GM19452 (cell line): ENCODE results near the gene HIRA.

ENCODE experiments used
- ATAC-seq: cut with Tn5 transposase; IDR thresholded peaks from one replicate; pipeline ENCODE4 v1.9.1; 2021; ENCODE audit not compliant: unreplicated experiment

HIRA gene

DNA sequence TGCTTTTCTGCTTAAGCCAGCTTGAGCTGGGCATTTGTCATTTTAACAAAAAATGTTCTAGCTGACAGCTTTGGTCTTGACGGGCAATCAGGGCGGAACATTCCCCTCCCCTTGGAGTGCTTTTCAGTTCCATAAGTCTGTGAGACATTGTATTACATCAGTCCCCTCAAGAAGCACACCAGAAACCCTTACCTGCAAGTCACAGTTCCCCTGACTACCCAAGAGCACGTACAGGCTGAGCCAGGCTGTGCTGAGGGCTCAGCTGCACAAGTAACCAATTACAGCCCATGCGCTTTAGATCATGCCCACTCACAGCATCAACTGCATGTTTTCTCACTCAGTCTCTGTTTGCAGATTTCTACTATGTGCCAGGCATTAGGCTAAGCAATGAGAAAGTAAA, 19.1 kb downstream of the HIRA start:
- ATAC-seq, result no peak

GRCh38 chr22:19411690-19412045, 19.9 kb downstream of the HIRA start:
- ATAC-seq, result no peak

- ATAC-seq, result no peak
Observed at GRCh38 chr22:19410941-19411689, 20.4 kb downstream of the HIRA start.

DNA sequence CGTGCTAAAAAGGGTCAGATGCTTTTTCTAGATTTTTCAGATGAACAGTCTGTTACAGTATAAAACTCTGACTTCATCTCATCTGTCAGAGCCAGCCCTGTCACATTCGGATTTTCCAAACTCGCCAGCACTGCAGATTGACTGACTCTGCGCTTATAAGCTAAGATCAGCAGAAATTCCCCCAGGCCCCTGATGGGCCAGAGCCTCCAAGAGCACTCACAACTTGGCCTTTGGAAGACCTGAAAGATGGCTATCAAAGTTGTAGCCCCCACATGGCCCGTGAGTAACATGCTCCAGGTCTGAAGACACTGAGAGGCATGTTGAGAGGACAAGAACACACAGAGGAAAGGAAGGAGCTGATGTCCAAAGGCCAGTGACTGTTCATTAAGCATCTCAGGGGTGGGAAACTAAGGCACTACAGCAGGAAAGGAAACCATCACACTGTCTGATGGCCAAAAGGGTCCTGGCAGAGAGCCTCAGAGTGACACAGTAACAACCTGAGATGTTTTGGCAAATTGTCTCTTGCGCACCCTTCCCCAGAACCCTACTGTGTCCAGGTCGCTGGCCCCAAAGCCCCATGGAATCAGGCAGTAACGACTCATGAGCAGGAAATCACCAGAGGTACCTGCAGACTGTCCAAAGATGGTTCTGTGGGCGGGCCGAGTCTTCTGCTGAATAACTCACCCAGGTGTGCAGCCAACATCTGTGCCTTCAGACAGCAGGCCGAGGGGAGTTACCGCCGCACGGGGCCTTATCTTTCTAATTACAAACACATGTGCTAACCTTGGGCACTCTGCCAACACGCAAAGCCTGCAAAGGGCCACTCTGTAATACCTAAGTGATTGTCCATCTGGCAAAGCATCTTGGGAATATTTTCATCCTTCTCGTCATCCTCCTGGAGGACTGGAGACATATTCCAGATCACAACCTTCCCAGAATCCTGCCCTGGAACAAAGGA, 23.6 kb downstream of the HIRA start:
- no peak for ATAC-seq

DNA sequence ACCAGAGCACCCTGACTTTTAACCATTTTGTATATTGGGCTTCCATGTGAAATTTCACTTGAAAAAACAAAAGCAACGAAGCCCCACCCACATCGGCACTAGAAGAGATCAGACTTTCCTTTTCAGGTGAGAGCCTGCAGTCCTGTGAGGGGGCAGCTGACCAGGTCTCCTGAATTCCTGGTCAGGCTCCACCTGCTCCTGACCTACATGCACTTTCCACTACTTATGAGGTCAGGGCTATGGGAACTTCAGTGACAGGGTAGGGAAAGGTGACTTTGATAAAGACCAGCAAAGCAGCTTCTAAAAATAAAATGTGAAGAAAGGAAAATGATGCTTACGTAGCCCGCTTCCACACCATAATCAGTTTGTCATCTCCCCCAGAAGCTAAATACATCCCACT, 24.7 kb downstream of the HIRA start:
- ATAC-seq, result no peak

DNA sequence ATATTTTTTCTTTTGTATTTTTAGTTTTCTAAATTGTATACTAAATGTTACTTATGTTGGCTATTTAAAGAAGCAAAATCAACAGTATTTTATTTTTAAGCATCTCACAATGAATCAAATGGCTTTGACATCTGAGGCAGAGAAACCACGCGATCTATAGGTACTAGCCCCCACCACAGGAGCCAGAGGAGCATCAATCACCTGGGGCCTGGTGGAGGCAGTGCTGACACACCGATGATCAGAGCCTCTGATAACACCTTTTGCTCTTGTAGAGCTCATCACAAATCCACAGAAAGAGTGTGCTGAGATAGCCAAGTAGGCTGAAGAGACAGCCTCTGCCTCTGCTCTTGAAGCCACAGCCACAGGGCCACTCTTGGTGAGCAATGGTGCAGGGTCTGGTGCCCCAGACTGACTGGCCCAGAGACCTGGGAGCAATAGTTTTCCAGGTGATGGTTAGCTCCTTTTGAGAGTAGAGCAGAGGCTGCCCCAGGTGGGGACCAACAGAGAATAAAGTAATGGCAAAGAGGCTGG, 25.2 kb downstream of the HIRA start:
- ATAC-seq, result no peak

GRCh38 chr22:19405652-19406051, 25.9 kb downstream of the HIRA start:
- ATAC-seq, result no peak

DNA sequence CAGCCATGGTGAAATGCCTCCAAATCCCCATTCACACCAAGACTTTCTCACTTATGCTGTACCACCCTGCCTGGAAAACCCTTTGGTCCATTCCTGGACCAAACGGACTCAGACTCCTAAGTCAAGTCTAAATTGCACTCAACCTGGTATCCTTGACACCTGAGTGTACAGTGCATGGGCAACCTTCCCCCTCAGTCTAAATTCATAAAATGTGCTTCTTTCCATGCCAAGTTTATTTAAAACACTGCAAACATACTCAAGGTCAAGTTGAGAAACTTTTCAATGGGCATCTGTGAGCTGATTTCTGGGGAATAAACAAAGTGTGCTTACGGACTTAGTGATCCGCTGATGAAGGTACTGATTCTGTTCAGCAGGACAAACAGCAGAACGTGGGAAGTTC, 26.4 kb downstream of the HIRA start:
- ATAC-seq, result no peak

DNA sequence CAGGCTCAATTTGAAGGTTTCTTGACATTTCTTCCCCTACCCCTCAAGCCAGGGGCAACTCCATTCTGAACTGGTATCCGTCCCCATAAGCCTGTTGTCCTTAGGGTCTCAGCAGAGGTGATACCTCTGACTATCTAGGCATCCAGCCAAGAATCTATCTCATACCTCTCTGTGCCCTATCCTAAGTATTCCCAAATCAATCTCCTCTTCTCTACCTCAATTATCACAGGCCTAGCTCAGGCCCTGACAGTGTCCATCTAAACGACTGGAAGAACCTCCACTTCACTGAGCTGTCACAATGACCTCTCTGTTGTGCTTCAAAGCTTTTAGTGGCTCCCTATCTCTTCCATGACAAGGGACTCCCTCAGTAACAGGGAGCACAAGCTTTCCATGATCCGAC, 26.9 kb downstream of the HIRA start:
- ATAC-seq, result no peak

DNA sequence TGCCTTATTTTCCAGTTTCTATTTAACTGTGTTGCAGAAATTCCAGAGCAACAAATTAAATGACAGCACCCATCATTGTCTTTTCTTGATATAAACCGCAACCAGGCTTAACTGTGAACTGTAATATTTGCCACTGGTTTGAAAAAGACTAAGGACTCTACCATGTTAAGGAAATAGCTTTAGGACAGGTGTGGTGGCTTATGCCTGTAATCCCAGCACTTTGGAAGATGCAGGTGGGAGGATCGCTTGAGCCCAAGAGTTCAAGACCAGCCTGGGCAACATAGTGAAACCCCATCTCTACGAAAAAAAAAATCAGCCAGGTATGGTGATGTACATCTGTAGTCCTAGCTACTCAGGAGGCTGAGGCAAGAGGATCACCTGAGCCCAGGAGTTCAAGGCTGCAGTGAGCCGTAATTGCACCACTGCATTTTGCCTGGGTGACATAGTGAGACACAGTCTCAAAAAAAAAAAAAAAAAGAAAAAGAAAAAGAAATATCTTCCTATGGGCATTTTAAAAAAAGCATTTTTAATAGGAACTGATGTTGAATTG, 28.8 kb downstream of the HIRA start:
- no peak for ATAC-seq

- no peak for ATAC-seq
Observed at GRCh38 chr22:19401483-19401882, 30.1 kb downstream of the HIRA start.

DNA sequence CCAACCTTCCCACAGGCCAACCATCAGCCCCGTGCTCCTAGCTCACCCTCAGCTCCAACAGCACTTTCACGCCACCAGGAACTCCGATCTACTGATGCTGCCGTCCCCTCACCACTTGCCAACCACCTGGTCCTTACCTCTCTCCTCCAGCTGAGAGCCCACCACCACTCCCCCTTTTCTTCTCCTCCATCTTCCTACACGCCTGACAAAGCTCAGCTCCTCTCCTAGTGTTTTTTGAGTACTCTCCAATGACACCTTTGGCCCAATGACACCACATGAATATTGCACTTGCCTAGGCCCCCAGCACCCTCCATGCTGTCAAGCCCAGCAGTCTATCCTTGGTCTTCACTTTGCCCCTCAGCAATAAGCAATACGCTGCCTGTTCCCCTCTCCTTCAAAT, 30.7 kb downstream of the HIRA start:
- no peak for ATAC-seq

DNA sequence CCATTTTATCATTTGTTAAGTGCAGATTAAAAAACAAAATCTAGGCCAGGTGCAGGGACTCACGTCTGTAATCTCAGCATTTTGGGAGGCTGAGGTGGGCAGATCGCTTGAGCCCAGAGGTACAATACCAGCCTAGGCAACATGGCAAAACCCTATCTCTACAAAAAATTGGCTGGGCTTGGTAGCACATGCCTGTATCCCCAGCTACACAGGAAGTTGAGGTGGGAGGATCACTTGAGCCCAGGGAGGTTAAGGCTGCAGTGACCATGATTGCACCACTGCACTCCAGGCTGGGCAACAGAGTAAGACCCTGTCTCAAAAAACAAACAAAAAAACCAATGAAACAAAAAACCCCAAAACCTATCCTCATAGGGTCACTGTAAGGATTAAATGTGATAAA, 32.9 kb downstream of the HIRA start:
- ATAC-seq, result no peak

- no peak for ATAC-seq
Observed at GRCh38 chr22:19398206-19398605, 33.3 kb downstream of the HIRA start.

- ATAC-seq, result no peak
Observed at GRCh38 chr22:19397734-19398104, 33.8 kb downstream of the HIRA start.

- no peak for ATAC-seq
Observed at GRCh38 chr22:19396934-19397733, 34.4 kb downstream of the HIRA start.

GRCh38 chr22:19396561-19396933, 35.0 kb downstream of the HIRA start:
- no peak for ATAC-seq

DNA sequence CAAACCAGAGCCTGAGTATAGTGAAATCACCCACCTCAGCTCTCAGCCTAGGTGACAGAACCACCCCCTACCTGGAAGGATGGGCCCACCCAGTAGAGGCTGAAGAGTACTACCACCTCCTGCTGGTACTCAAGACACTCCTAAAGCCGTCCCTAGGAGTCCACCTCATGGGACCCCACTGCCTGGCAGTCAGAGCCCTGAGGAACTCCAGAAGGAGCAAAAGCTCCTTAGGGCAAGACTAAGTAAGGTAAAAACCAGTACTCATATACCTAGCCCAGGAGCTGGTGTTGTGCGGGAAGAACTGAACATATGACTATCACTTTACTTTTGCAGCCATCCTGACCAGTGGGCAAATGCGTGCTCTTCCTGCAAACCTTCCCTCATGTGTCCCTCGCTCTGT, 36.3 kb downstream of the HIRA start:
- ATAC-seq, result no peak

GRCh38 chr22:19394274-19395050, 37.1 kb downstream of the HIRA start:
- ATAC-seq, result no peak

DNA sequence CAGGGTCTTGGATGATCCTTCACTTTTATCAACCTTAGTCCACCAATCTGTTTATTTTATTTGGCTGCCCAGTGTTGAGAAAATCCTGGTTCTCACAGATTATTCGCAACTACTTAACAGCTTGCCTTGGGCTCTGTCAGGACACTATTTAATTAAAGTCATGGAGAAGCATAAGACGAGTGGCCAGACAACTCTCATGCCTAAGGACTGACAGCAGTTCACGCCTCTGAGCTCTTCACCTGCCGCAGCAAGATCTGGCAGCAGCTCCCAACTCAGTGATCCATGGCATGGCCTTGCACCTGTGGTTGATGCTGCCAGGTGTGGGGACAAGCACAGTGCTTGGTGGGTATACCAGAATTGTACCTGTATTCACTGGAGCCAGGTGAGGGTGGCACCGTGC, 37.8 kb downstream of the HIRA start:
- no peak for ATAC-seq
